Endothelial cell (in vitro differentiated cells): Measurements from ENCODE around the gene VAMP8. TPM values are rescaled to one million over a fixed set of nuclear protein-coding genes. Genes with fewer than 3 reads are reported as not detected.
"Not testable (repeated sequence)": the region's sequence is repeated elsewhere in the genome, so short reads cannot be mapped to it uniquely, and the experiment has no call there.

ENCODE experiments used
- DNase-seq: peaks from one replicate; pipeline ENCODE4 v3.0.0; 2021; ENCODE audit warnings: low spot score
- H3K27ac Mint-ChIP-seq: one replicate; pipeline ENCODE4 v1.8.0; 2021; ENCODE audit warnings: mixed read lengths, inconsistent platforms; ENCODE audit not compliant: unreplicated experiment
- H3K27me3 Mint-ChIP-seq: one replicate; pipeline ENCODE4 v1.8.0; 2021; ENCODE audit warnings: mild to moderate bottlenecking, moderate library complexity, mixed read lengths, inconsistent platforms; ENCODE audit not compliant: unreplicated experiment
- H3K36me3 Mint-ChIP-seq: one replicate; pipeline ENCODE4 v1.8.0; 2021; ENCODE audit warnings: mild to moderate bottlenecking, low read depth, mixed read lengths, inconsistent platforms; ENCODE audit not compliant: unreplicated experiment
- H3K4me1 Mint-ChIP-seq: one replicate; pipeline ENCODE4 v1.8.0; 2021; ENCODE audit warnings: mild to moderate bottlenecking, mixed read lengths, inconsistent platforms; ENCODE audit not compliant: unreplicated experiment
- H3K4me3 Mint-ChIP-seq: one replicate; pipeline ENCODE4 v1.8.0; 2021; ENCODE audit warnings: mild to moderate bottlenecking, mixed read lengths, inconsistent platforms; ENCODE audit not compliant: unreplicated experiment
- H3K9me3 Mint-ChIP-seq: one replicate; pipeline ENCODE4 v1.8.0; 2021; ENCODE audit warnings: mixed read lengths, inconsistent platforms; ENCODE audit not compliant: unreplicated experiment
- total RNA-seq: library from RNA; stranded (reverse); fragmentation: NEBNext Ultra II Directional; extraction: Animal tissue kit (Norgen Biotek cat#: 25700); gene quantifications from one replicate; pipeline ENCODE4 v1.2.1, GENCODE V29; 2021; ENCODE audit not compliant: unreplicated experiment
- TF ChIP-seq, protein P1 (sequence below): fragments of 200-600 bp; sonication (generic); IDR thresholded peaks from one replicate; pipeline ENCODE4 v1.5.0; 2021; ENCODE audit warnings: antibody characterized with exemption; ENCODE audit not compliant: unreplicated experiment

VAMP8 gene
- total RNA-seq, 1 donor from 2014 or later, result 225 TPM

DNA sequence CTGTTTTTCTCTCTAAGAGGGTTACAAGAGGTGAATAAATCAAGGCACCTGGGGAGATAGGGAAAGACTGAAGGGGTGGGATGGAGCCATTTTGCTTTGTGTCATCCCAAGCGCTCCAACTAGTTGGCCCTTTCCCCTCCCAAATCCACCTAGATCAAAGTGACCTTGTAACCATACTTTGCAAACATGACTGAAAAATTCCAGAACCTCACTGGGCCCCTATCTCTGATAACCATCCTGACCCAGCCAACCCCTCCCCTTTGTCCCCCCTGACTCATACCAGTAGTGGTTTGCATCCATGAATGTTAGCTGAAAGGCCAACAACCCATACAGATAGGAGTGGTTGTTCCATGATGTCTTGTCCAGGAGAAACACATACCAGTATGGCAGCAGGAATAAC is 19.2 kb upstream of the VAMP8 start:
- Mint-ChIP-seq H3K36me3 (peaks cover 24% of the 10 kb centered on the region), H3K27ac (no peak overlapping the region), H3K4me3 (no peak overlapping the region), H3K4me1 (peaks cover 55% of the 10 kb centered on the region), H3K9me3 (no peaks in the 10 kb centered on the region), H3K27me3 (peaks cover 7% of the 10 kb centered on the region)
- DNase-seq, result no peak
- TF ChIP-seq, protein P1, sequence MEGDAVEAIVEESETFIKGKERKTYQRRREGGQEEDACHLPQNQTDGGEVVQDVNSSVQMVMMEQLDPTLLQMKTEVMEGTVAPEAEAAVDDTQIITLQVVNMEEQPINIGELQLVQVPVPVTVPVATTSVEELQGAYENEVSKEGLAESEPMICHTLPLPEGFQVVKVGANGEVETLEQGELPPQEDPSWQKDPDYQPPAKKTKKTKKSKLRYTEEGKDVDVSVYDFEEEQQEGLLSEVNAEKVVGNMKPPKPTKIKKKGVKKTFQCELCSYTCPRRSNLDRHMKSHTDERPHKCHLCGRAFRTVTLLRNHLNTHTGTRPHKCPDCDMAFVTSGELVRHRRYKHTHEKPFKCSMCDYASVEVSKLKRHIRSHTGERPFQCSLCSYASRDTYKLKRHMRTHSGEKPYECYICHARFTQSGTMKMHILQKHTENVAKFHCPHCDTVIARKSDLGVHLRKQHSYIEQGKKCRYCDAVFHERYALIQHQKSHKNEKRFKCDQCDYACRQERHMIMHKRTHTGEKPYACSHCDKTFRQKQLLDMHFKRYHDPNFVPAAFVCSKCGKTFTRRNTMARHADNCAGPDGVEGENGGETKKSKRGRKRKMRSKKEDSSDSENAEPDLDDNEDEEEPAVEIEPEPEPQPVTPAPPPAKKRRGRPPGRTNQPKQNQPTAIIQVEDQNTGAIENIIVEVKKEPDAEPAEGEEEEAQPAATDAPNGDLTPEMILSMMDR, result no peak

DNA sequence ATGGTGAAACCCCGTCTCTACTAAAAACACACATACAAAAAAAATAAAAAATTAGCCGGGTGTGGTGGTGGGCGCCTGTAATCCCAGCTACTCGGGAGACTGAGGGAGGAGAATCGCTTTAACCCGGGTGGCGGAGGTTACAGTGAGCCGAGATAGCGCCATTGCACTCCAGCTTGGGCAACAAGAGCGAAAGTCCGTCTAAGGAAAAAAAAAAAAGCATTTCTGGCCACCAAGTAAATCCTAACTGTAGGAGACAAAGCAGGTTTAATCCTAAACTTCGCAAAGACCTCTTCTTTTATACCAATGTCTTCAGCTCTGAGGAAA is 17.0 kb upstream of the VAMP8 start:
- H3K4me3 Mint-ChIP-seq, result peak overlapping the region; percentile 98
- H3K9me3 Mint-ChIP-seq, H3K27me3 Mint-ChIP-seq, DNase-seq: not testable (repeated sequence)
- H3K4me1 Mint-ChIP-seq, result peaks cover 35% of the 10 kb centered on the region
- peaks cover 12% of the 10 kb centered on the region for H3K36me3 Mint-ChIP-seq
- H3K27ac Mint-ChIP-seq, result peak overlapping the region; percentile 85

GRCh38 chr2:85560812-85561279 is 16.5 kb upstream of the VAMP8 start:
- Mint-ChIP-seq H3K27ac (peak overlapping the region; percentile 85), H3K4me1 (peaks cover 31% of the 10 kb centered on the region), H3K4me3 (peak overlapping the region; percentile 98), H3K27me3 (peaks cover 7% of the 10 kb centered on the region), H3K9me3 (no peaks in the 10 kb centered on the region), H3K36me3 (peaks cover 9% of the 10 kb centered on the region)
- TF ChIP-seq, protein P1, result no peak
- no peak for DNase-seq

DNA sequence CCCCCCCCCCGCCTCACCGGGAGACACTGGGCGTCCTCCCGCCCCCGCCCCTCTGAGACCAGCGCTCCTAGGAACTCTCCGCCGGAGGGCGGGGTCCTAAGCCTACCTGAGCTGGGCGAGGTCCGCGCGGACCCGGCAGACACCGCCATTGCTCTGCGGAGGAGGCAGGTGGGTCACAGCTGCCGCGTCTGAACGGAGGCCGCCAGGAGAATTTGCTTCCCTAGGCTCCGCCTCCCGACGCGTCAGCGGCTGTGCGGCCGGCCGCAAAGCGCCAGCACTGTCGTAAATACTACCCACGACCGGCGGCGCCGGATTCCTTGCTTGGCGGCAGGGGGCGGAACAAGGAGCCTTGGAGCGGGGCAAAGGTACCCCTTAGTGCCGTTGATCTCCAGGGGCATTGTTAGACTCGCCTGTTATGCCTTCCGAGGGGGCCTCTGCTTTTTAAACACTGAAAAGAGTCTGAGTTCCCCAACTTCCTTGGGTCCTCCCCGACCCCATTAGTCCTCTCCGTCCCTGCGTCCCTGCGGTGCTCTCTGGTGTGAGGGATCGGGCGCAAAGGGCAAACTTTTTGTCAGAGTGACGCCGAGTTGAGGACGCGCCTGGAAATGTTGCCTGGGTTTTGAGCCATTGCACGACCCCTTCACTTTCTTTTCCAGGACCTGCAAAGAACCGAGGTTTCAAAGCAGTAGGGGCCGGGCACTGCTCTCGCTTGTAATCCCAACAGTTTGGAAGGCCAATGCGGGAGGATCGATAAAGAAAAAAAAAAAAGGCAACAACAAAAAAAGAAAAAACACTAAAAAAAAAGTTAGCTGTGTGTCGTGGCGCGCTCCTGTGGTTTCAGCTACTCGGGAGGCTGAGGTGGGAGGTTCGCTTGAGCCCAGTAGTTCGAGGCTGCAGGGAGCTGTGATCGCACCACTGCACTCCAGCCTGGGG is 15.8 kb upstream of the VAMP8 start, which contains the start of gene GGCX:
GGCX (minus strand) TSS at position 214 of the 933 bp plus-strand sequence; CDS start at position 149, 65 bp downstream.
- TF ChIP-seq, protein P1, result no peak
- peak within 1 kb of the TSS; percentile 95 for H3K27ac Mint-ChIP-seq
- peak within 1 kb of the TSS; percentile 98 for H3K4me3 Mint-ChIP-seq
- H3K9me3 Mint-ChIP-seq, result no peaks in the 10 kb centered on the region
- peaks cover 7% of the 10 kb centered on the region for H3K27me3 Mint-ChIP-seq
- H3K4me1 Mint-ChIP-seq, result peaks cover 29% of the 10 kb centered on the region
- peaks cover 9% of the 10 kb centered on the region for H3K36me3 Mint-ChIP-seq
- DNase-seq, result peak; percentile 95

DNA sequence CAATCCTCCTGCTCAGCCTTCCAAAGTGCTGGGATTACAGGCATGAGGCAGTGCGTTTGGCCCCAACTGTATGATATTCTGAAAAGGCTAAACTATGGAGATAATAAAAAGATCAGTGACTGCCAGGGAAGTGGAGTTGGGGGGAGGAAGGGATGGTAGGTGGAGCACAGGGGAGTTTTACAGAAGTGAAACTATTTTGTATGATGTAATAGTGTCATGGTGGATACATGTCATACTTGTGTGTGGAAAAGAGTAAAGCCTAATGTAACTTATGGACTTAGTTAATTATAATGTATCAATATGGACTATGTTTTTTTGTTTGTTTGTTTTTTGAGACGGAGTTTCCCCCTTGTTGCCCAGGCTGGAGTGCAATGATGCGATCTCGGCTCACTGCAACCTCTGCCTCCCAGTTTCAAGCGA is 13.2 kb upstream of the VAMP8 start:
- Mint-ChIP-seq H3K36me3 (peaks cover 9% of the 10 kb centered on the region), H3K9me3 (no peaks in the 10 kb centered on the region), H3K27me3 (peaks cover 3% of the 10 kb centered on the region), H3K27ac (no peak overlapping the region), H3K4me3 (peak overlapping the region; percentile 14), H3K4me1 (peaks cover 24% of the 10 kb centered on the region)
- DNase-seq, result no peak
- TF ChIP-seq, protein P1, result no peak
